Subcutaneous adipose tissue (tissue), 4 donors: ENCODE results near the gene UGT1A8. TPM values are rescaled to one million over a fixed set of nuclear protein-coding genes. Genes with fewer than 3 reads are reported as not detected.

Source experiments
- total RNA-seq, 4 donors: library from RNA; depleted of rRNA; stranded (reverse); fragments of >200 nt; gene quantifications; one replicate each; pipeline ENCODE4 v1.1.0, GENCODE V29; 2016
- TF ChIP-seq, protein P1 (sequence below): fragments of 450-650 bp; IDR thresholded peaks from one replicate; pipeline ENCODE4 v1.5.1; 2016; ENCODE audit warnings: low read depth, mild to moderate bottlenecking, control low read depth, antibody characterized with exemption, moderate library complexity

UGT1A8 gene
- total RNA-seq, 4 donors from 2014 or later = not detected

DNA sequence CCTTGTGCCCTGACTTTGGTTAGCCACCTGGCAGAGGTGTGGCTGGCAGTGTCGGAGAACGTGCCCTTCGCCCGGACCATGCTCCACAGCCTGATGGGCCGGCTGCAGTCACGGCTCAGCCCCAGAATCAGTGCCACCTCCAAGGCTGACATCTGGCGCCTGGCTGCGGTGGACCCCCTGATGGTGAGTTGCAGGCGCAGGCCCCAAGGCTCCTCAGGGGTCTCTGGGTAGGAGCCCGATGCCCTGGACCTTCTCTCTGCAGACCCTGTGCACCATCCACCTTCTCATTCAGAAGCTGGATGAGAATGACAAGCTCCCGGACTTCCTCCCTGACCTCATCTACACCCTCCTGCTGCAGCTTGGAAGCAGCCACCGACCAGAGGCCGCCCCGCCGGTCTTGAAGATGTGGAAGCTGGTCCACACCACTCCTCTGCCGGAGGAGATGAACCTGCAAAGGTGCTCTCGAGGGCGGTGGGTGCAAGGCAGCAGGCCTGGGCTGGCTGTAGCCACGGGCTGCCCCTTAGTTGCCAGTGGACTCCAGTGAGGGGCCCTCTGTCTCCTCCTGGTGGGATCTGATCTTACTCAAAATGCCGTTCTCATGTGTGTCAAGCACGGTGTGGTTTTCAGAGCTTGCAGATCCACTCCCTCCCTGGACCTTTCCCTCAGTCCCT, 204.8 kb downstream of the UGT1A8 start:
- TF ChIP-seq, protein P1, sequence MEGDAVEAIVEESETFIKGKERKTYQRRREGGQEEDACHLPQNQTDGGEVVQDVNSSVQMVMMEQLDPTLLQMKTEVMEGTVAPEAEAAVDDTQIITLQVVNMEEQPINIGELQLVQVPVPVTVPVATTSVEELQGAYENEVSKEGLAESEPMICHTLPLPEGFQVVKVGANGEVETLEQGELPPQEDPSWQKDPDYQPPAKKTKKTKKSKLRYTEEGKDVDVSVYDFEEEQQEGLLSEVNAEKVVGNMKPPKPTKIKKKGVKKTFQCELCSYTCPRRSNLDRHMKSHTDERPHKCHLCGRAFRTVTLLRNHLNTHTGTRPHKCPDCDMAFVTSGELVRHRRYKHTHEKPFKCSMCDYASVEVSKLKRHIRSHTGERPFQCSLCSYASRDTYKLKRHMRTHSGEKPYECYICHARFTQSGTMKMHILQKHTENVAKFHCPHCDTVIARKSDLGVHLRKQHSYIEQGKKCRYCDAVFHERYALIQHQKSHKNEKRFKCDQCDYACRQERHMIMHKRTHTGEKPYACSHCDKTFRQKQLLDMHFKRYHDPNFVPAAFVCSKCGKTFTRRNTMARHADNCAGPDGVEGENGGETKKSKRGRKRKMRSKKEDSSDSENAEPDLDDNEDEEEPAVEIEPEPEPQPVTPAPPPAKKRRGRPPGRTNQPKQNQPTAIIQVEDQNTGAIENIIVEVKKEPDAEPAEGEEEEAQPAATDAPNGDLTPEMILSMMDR = no peak

Other genes with a start within 250 kb of the UGT1A8 start
- 10 to 100 TPM; 21.8 to 60.3 (median 38.2) TPM for gene USP40, start 50.9 kb upstream of the UGT1A8 start, total RNA-seq
- not detected for gene UGT1A10, start 18.8 kb downstream of the UGT1A8 start, total RNA-seq
- not detected for gene UGT1A9, start 54.3 kb downstream of the UGT1A8 start, total RNA-seq
- gene UGT1A7, start 64.3 kb downstream of the UGT1A8 start, total RNA-seq = under 1 TPM in 1 of 4 donors, not detected in 3; 0.88 TPM
- gene UGT1A6, start 75.3 kb downstream of the UGT1A8 start, total RNA-seq = not detected
- not detected for gene UGT1A5, start 95.3 kb downstream of the UGT1A8 start, total RNA-seq
- gene UGT1A4, start 101.1 kb downstream of the UGT1A8 start, total RNA-seq = not detected
- gene UGT1A3, start 111.4 kb downstream of the UGT1A8 start, total RNA-seq = not detected
- gene UGT1A1, start 142.6 kb downstream of the UGT1A8 start, total RNA-seq = not detected
- gene MROH2A, start 160.7 kb downstream of the UGT1A8 start, total RNA-seq = not detected
- 1 to 10 TPM in 2 of 4 donors, not detected in 2; 1.9 to 2.0 TPM for gene HJURP, start 236.9 kb downstream of the UGT1A8 start, total RNA-seq